Activated CD4-positive, alpha-beta T cell treated with anti-CD3 and anti-CD28 coated beads, Interleukin-2, amount 50 U/mL, for 48 hours (primary cell): ENCODE data around the gene GSTT4.
"Not testable (repeated sequence)": the region's sequence is repeated elsewhere in the genome, so short reads cannot be mapped to it uniquely, and the experiment has no call there.

Experiments
- DNase-seq, 2 experiments: peaks; one replicate each; pipeline ENCODE4 v3.0.0-alpha.2; 2020

Gene GSTT4

DNA sequence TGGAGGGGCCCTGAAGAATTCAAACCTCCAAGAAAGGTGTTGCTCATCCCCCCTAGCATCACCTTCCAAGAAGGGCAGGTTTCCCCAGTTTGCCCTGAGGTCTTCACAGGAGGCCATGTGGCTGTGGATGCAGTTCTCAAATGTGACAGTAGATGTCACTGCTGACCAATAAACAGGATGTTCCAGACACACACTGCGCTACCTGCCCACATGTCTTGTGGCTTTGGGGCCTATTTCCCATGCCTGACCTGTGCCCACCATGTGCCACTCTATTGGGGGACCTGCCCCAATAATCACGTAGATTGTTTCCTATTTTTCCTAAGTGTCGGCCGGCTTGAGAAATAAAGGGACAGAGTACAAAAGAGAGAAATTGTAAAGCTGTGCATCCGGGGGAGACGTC is 20.8 kb downstream of the GSTT4 start:
- DNase-seq, result peak; percentile 75 to 81

DNA sequence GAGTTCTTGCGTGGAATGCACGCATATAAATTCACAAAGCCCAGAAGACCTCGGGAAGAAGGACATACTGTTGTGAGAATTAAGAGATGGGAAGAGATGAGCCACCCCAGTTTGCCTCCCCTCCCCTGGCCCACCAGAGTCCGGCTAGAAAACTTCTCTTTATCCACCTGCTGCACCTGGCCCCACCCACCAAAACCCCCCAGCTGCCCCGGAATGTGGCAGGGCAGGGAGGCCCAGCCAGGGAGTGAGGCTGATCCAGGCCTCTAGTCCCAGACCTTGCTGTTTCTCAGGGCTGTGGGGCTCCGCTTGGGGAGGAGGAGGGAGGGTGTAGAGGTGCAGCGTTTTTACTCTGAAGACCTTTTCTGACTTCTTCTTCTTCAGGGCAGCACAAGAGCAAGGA is 24.7 kb downstream of the GSTT4 start:
- not testable (repeated sequence) for DNase-seq

DNA sequence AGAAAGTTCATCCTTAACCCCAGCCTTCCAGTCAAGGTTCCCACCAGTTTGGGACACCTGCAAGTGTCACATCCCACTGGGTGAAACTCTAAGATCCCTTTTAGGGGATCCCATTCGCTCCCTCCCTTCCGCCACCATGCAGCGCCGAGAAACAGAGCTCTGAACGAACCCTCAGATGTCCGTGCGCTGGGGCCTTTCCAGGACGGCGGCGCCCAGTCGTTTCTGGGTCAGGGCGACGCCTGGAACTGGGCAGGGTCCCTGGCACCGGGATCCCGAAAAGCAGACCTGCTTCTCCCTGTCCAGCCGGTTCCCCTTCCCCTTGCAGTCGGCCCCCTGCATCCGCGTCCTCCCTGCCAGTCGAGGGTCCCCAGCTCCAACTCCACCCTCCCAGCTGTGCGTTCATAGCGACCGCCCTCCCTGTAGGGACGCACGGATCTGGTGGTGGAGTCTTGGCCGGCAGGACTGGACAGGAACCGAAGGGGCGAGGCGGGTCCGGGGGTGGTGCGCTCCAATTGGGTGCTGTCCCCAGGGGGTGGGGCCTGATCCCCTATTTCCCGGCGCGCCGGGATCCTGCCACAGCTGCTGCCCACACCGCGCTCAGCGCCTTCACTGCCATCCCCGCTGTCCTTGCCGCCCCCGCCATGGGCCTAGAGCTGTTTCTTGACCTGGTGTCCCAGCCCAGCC is 25.6 kb downstream of the GSTT4 start, which contains the start of gene GSTT2:
GSTT2 (plus strand) TSS at position 578 of the 684 bp plus-strand sequence.
- not testable (repeated sequence) for DNase-seq

DNA sequence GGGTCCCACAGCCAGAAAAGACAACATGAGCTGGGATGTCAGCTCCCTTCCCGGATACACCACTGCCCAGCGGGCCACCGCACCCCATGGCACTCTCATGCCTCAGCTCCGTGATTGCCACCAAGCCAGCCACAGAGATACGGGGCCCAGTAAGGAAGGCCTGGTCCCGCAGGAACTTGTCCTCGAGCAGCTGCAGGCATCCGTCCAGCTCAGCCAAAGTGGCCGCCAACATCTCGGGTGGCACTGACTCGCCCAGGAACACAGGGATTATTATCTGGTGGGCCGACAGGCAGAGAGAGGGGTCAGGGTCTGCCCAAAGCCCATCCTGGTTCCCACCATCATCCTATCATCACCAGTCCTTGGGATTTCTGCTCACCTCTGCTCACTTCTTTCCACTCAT is 27.9 kb downstream of the GSTT4 start:
- DNase-seq, result not testable (repeated sequence)

DNA sequence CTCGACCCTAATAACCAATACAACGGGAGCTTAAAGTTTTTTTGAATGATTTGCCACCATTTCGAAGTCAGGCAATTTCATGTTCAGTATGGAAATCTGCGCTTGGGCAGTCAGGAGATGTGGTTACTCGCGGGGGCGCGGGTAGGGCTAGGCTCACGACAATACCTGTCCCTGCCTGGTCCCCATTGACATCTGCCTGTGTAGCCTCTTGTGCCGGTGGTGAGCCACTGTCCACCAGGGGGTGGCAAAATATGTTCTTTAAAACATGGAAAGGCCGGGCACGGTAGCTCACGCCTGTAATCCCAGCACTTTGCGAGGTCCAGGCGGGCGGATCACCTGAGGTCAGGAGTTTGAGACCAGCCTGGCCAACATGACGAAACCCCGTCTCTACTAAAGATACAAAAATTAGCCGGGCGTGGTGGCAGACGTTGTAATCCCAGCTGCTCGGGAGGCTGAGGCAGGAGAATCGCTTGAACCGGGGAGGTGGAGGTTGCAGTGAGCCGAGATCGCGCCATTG is 30.4 kb downstream of the GSTT4 start:
- DNase-seq, result peak in 1 of 2 experiments; percentile 12

DNA sequence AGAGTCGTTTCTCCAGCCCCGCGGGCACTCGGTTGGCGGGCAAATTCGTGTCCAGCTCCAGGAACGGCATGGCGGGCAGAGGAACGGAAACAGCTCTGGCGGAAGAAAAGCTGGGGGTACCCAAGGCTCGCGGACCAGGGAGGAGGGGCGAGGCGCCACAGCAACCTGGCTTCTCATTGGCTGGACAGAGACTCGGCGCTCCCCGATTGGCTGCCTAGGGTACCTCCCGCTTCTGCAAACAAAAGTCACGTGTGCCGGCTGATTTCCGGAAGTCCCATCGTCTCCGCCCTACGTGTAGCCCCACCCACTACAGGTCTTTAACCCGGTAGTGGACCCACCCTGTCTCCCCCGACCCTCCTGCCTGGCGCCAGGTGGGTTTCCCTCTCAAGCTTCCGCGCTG is 30.9 kb downstream of the GSTT4 start, which contains the start of gene DDT:
DDT (minus strand) TSS at position 97 of the 400 bp plus-strand sequence; CDS start at position 70, 27 bp downstream.
- not testable (repeated sequence) for DNase-seq

DNA sequence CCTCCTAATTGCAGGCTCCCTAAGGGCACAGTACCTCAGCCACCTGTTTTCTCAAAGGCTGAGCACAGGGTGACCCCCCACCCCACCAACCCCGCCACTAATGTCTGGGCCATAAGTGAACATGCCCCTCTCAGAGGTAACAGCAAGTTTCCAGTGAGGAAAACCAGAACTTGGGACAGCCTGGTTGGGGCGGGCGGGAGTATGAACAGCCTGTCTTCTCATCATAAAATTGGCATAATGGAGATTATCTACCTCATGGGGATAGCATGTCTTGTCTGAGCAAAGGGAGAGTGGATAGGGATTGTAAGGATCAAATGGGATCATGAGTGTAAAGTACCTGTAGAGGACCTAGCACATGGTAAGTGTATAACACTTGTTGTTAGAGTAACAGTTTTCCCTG is 33.3 kb downstream of the GSTT4 start:
- not testable (repeated sequence) for DNase-seq

DNA sequence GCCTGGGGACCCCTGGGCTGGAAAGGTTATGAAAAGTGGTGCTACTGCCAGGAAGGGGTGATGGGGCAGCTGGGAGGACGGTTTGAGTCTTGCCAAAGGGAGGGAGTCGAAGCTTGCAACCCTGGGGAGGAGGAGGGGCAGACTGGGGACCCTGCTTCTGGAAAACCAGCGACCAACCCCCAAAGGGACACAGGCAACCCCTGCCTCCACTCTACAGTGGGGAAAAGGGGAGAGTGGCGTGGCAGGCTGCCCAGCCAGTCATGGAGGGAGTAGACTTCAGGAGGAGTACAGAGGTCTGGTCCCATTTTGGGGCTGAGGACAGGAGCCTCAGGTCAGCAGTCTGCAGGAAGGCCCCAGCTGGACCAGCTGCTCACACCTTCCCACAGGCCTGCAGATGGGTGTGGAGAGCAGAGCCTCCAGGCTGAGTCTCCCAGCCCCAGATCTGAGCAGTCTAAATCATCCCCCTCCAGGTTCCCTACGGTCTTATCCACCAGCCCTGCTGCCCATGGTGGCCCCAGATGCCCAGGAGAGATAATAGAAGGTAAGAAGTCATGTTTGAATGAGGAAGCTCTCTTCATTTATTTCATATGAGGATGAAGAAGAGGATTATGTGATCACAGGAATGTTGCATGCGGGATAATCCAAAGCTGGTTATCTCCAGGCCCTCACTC is 34.3 kb downstream of the GSTT4 start:
- DNase-seq, result peak in 1 of 2 experiments; percentile 11

DNA sequence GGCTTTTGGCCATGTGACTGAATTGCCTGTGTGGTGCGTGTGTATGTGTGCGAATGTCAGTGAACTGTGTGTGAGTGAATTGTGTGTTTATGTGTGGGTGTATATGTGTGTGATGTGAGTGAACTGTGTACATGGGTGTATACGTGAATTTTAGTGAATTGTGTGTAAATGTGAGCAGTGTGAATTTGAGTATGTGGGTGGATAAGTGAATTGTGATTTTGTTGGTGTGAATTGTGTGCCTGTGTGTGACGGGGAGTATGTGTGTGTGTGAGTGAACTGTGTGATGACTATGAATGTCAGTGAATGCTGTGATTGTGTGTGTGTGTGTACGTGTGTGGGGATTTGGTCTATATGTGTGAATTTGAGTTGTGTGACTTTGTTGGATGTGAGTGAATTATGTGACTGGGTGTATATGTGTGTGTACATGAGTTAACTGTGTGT is 35.0 kb downstream of the GSTT4 start:
- no peak for DNase-seq

DNA sequence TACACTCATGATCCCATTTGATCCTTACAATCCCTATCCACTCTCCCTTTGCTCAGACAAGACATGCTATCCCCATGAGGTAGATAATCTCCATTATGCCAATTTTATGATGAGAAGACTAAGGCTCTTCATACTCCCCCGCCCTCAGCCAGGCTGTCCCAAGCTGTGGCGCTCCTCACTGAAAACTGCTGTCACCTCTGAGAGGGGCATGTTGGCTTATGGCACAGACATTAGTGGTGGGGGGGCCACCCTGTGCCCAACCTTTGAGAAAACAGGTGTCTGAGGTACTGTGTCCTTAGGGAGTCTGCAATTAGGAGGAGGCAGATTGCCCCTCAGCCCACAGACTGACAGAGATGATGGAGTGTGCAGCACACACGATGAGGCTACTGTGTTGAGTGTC is 36.2 kb downstream of the GSTT4 start:
- DNase-seq, result no peak

DNA sequence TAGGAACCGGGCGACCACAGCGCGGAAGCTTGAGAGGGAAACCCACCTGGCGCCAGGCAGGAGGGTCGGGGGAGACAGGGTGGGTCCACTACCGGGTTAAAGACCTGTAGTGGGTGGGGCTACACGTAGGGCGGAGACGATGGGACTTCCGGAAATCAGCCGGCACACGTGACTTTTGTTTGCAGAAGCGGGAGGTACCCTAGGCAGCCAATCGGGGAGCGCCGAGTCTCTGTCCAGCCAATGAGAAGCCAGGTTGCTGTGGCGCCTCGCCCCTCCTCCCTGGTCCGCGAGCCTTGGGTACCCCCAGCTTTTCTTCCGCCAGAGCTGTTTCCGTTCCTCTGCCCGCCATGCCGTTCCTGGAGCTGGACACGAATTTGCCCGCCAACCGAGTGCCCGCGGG is 38.7 kb downstream of the GSTT4 start, which contains the start of gene DDTL:
DDTL (plus strand) TSS at position 321 of the 400 bp plus-strand sequence; CDS start at position 348, 27 bp downstream.
- DNase-seq, result not testable (repeated sequence)

DNA sequence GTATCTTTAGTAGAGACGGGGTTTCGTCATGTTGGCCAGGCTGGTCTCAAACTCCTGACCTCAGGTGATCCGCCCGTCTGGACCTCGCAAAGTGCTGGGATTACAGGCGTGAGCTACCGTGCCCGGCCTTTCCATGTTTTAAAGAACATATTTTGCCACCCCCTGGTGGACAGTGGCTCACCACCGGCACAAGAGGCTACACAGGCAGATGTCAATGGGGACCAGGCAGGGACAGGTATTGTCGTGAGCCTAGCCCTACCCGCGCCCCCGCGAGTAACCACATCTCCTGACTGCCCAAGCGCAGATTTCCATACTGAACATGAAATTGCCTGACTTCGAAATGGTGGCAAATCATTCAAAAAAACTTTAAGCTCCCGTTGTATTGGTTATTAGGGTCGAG is 39.2 kb downstream of the GSTT4 start:
- not testable (repeated sequence) for DNase-seq

DNA sequence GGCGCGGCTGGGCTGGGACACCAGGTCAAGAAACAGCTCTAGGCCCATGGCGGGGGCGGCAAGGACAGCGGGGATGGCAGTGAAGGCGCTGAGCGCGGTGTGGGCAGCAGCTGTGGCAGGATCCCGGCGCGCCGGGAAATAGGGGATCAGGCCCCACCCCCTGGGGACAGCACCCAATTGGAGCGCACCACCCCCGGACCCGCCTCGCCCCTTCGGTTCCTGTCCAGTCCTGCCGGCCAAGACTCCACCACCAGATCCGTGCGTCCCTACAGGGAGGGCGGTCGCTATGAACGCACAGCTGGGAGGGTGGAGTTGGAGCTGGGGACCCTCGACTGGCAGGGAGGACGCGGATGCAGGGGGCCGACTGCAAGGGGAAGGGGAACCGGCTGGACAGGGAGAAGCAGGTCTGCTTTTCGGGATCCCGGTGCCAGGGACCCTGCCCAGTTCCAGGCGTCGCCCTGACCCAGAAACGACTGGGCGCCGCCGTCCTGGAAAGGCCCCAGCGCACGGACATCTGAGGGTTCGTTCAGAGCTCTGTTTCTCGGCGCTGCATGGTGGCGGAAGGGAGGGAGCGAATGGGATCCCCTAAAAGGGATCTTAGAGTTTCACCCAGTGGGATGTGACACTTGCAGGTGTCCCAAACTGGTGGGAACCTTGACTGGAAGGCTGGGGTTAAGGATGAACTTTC is 44.0 kb downstream of the GSTT4 start, which contains the start of gene GSTT2B:
GSTT2B (minus strand) TSS at position 112 of the 688 bp plus-strand sequence; CDS start at position 48, 64 bp downstream.
- DNase-seq, result not testable (repeated sequence)

DNA sequence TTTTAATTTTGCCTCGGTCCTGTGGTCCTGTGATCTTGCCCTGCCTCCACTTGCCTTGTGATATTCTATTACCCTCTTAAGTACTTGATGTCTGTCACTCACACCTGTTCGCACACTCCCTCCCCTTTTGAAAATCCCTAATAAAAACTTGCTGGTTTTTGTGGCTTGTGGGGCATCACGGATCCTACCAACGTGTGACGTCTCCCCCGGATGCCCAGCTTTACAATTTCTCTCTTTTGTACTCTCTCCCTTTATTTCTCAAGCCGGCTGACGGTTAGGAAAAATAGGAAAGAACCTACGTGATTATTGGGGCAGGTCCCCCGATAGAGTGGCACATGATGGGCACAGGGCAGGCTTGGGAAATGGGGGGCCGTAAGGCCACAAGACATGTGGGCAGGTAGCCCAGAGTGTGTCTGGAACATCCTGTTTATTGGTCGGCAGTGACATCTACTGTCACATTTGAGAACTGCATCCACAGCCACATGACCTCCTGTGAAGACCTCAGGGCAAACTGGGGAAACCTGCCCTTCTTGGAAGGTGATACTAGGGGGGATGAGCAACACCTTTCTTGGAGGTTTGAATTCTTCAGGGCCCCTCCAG is 48.9 kb downstream of the GSTT4 start:
- DNase-seq, result peak; percentile 82 to 86

DNA sequence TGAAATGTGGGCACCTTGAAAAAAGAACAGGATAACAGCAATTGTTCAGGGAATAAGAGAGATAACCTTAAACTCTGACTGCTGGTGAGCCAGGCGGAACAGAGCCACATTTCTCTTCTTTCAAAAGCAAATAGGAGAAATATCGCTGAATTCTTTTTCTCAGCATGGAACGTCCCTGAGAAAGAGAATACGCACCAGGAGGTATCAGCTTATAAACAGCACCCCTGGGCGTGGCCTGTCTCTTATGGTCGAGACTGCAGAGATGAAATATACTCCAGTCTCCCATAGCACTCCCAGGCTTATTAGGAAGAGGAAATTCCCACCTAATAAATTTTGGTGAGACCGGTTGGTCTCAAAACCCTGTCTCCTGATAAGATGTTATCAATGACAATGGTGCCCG is 49.4 kb downstream of the GSTT4 start:
- not testable (repeated sequence) for DNase-seq

DNA sequence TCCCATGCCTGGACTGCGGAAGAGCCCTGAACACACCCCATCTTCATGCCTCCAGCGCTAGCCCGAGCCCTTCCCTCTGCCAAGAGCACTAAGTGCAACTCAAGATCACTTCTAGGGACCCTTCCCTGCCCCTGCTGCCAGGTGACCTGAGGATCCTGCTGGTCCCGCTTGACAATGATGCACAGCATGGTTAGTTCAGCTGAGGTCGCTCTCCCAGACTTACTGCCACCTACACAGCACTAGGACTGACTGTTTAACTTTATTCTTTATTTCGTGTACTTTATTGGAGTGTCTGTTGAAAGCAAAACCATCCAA is 50.3 kb downstream of the GSTT4 start:
- DNase-seq, result not testable (repeated sequence)

DNA sequence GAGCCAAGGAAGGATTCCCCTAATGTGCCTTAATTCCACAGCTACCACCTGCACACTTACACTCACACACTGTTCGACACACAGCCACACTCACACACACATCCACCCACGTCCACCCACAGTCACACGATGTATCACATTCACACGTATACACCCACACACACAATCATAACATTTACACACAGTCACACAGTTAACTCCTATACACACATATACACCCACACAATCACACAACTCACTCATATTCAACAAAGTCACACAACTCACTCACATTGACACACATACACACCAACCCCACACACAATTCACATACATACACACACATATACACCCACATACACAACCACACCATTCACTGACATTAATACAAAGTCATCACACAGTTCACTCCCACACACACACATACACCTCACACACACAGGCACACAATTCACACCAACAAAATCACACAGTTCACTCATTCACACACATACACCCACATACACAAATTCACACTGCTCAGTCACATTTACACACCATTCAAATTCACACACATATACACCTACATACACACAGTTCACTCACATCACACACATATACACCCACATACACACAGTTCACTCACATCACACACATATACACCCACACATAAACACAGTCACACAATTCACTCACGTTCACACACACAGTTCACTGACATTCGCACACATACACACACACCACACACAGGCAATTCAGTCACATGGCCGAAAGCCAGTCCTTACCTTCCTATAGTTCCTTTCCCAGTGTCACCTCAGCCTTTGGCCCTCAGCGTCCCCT is 50.9 kb downstream of the GSTT4 start:
- DNase-seq, result not testable (repeated sequence)

DNA sequence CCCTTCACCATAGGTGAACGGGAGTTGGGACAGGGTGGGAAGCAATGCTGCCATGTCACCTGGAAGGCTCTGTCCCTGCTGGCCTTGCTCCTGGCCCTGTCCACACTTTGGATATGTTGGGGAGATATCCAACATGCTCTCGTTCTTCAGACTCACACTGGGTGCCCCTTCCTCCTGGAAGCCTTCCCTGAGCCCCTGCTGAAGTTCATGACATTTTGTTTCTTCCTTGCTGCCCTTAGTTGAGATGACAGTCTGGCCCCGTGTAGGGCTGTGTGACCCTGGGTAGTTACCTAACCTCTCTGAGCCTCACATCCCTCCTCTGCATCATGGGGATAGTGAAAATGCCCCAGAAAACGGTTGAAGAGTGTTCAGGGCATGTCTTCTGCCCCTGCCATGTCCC is 51.8 kb downstream of the GSTT4 start:
- not testable (repeated sequence) for DNase-seq

DNA sequence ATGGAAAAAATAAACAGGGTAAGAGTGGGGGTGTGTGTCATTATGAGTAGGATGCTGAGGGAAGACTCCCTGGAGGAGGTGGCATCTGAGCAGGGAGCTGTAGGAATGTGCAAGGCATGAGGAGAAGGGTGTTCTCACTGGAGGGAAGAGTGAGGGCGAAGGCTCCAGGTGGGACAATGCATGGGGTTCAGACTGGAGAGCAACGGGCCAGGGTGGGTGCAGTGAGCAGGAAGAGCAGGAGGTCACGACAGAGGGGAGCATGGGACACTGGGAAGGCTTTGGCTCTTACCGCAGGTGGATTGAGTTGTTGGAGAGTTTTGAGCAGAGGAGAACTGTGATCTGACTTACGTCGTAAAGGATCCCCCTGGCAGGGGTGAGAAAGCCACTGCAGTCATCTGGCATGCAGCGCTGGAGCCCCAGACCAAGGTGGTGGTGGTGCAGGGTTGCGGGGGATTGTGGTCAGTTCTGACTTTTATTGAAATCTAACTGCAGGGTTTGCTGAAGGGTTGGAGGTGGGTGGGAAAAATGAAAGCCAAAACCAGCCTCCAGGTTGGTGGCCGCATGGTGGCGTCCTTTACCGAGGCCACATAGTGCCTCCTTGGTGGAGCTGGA is 52.4 kb downstream of the GSTT4 start:
- DNase-seq, result not testable (repeated sequence)

DNA sequence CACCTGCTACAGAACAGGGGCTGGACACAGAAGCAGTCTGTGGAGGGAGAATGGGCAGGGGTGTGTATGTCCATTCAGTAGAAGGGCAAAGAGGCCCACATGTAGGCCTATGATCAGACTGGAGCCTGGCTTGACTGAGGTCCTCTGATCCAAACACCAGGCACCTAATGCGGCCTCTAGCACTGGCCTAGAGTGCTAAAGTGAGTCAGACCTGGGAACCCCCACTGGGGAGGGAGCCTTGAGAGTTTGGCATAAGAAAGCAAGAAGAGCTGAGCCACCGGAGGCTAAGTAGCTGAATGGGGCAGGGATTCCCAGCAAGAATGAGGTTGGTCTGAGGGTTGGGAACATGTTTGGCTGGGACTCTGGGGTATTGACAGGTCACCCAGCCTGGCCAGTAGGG is 53.9 kb downstream of the GSTT4 start:
- not testable (repeated sequence) for DNase-seq

DNA sequence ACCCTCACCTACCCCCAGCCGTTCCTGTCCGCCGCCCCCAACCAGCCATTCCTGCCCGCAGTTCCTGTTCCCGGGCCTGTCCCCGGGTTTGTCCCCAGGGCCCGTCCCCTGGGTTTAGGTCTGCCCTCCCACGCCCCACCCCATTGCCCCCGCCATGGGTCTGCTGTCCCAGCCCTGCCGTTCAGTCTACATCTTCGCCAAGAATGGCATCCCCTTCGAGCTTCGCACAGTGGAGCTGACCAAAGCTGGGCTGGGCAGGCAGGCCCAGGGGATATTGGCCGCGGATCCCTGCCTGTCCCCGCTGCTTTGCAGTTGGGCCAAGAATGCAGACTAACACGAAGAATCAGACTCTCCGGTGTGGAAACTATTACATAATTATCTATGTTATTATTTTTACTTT is 55.5 kb downstream of the GSTT4 start:
- not testable (repeated sequence) for DNase-seq
